IMR-90 (cell line): ENCODE measurements around the gene SVOPL. TPM values are rescaled to one million over a fixed set of nuclear protein-coding genes. Genes with fewer than 3 reads are reported as not detected.

Experiments
- ATAC-seq: fragments of 200-7000 bp; cut with Tn5 transposase; 2 replicates; pipeline ENCODE4 v1.9.1; 2020; ENCODE audit warnings: low read depth, mild to moderate bottlenecking, moderate library complexity
- BruUV-seq: library from RNA; stranded (reverse); fragments of 400-500 nt; replicated peaks from 2 replicates; lab custom pipeline; 2021; lab: Mats Ljungman, UMichigan
- CTCF ChIA-PET: fragments of 300-600 bp; formaldehyde crosslinking; extraction: SDS; loops from one replicate; lab custom pipeline; 2021; ENCODE audit warnings: antibody characterized with exemption; lab: Yijun Ruan, JAX
- POLR2A ChIA-PET: fragments of 300-600 bp; sonication (Branson Sonifier 250); formaldehyde crosslinking; loops from one replicate; lab custom pipeline; 2022; ENCODE audit warnings: antibody characterized with exemption; ENCODE audit not compliant: unreplicated experiment; lab: Charles Lee
- DNase-seq: peaks from one replicate; pipeline ENCODE4 v3.0.0; 2013
- H2AFZ ChIP-seq: replicated peaks from 2 replicates; pipeline ENCODE3; 2013; ENCODE audit warnings: low read length, mild to moderate bottlenecking; ENCODE audit not compliant: poor library complexity
- H2AK5ac ChIP-seq: 2 replicates; pipeline ENCODE4 v1.6.1; 2013; ENCODE audit warnings: low read depth, low read length, inconsistent platforms
- H2AK9ac ChIP-seq: replicated peaks from 2 replicates; pipeline ENCODE3; 2013; ENCODE audit warnings: mild to moderate bottlenecking, low read depth, low read length, moderate library complexity; ENCODE audit not compliant: poor library complexity
- H2BK120ac ChIP-seq: 2 replicates; pipeline ENCODE4 v1.6.1; 2013; ENCODE audit warnings: low read depth, low read length, inconsistent platforms
- H2BK15ac ChIP-seq: 3 replicates; pipeline ENCODE4 v1.6.1; 2013; ENCODE audit warnings: low read depth, low read length, inconsistent platforms
- H2BK20ac ChIP-seq: 2 replicates; pipeline ENCODE4 v1.6.1; 2013; ENCODE audit warnings: low read depth, mild to moderate bottlenecking, inconsistent platforms, low read length, moderate library complexity
- H2BK5ac ChIP-seq: 2 replicates; pipeline ENCODE4 v1.6.1; 2013; ENCODE audit warnings: mild to moderate bottlenecking, low read depth, low read length, inconsistent platforms; ENCODE audit not compliant: poor library complexity, severe bottlenecking
- H3K14ac ChIP-seq: replicated peaks from 2 replicates; pipeline ENCODE4 v1.6.1; 2013; ENCODE audit warnings: low read depth, low read length, inconsistent platforms
- H3K18ac ChIP-seq: 2 replicates; pipeline ENCODE4 v1.6.1; 2013; ENCODE audit warnings: low read depth, low read length, control low read depth
- H3K23ac ChIP-seq: 2 replicates; pipeline ENCODE4 v1.6.1; 2013; ENCODE audit warnings: low read depth, low read length, inconsistent platforms
- H3K27ac ChIP-seq: 2 replicates; pipeline ENCODE4 v1.5.1; 2013; ENCODE audit warnings: mild to moderate bottlenecking, control low read depth, low read length; ENCODE audit not compliant: insufficient read depth
- H3K27me3 ChIP-seq: 2 replicates; pipeline ENCODE4 v1.6.1; 2013; ENCODE audit warnings: low read length; ENCODE audit not compliant: control insufficient read depth, insufficient read depth
- H3K36me3 ChIP-seq: 2 replicates; pipeline ENCODE4 v1.6.1; 2013; ENCODE audit warnings: low read length, mixed read lengths; ENCODE audit not compliant: control insufficient read depth, insufficient read depth
- H3K4ac ChIP-seq: 2 replicates; pipeline ENCODE4 v1.6.1; 2013; ENCODE audit warnings: low read depth, low read length, inconsistent platforms
- H3K4me1 ChIP-seq: 2 replicates; pipeline ENCODE4 v1.6.1; 2013; ENCODE audit warnings: low read length, mixed read lengths; ENCODE audit not compliant: control insufficient read depth, insufficient read depth
- H3K4me2 ChIP-seq: 2 replicates; pipeline ENCODE4 v1.6.1; 2013; ENCODE audit warnings: low read depth, mild to moderate bottlenecking, control low read depth, low read length, moderate library complexity
- H3K4me3 ChIP-seq: 2 replicates; pipeline ENCODE4 v1.5.1; 2013; ENCODE audit warnings: low read depth, mild to moderate bottlenecking, control low read depth, low read length, moderate library complexity; ENCODE audit not compliant: insufficient read depth
- H3K56ac ChIP-seq: 2 replicates; pipeline ENCODE4 v1.6.1; 2013; ENCODE audit warnings: low read length, inconsistent platforms; ENCODE audit not compliant: insufficient read depth; ENCODE audit errors: extremely low read depth
- H3K79me1 ChIP-seq, 2 experiments: 2 replicates each; pipeline ENCODE4 v1.6.1; 2013; ENCODE audit warnings: low read length in 2 of 2, inconsistent platforms in 1 of 2, low read depth in 1 of 2
- H3K9ac ChIP-seq: 2 replicates; pipeline ENCODE4 v1.6.1; 2013; ENCODE audit warnings: low read depth, low read length, control low read depth
- H3K9me1 ChIP-seq: 2 replicates; pipeline ENCODE4 v1.6.1; 2013; ENCODE audit warnings: low read length, inconsistent platforms; ENCODE audit not compliant: insufficient read depth
- H3K9me3 ChIP-seq: 2 replicates; pipeline ENCODE4 v1.6.1; 2013; ENCODE audit warnings: low read length; ENCODE audit not compliant: control insufficient read depth, insufficient read depth
- H4K20me1 ChIP-seq: 2 replicates; pipeline ENCODE4 v1.6.1; 2013; ENCODE audit warnings: low read length, inconsistent platforms; ENCODE audit not compliant: insufficient read depth
- H4K5ac ChIP-seq: 2 replicates; pipeline ENCODE4 v1.6.1; 2013; ENCODE audit warnings: mild to moderate bottlenecking, low read depth, low read length, control low read depth
- H4K8ac ChIP-seq, 2 experiments: 2 replicates each; pipeline ENCODE4 v1.6.1; 2013; ENCODE audit warnings: low read depth in 2 of 2, low read length in 2 of 2, control low read depth in 1 of 2, inconsistent platforms in 1 of 2
- H4K91ac ChIP-seq: 2 replicates; pipeline ENCODE4 v1.6.1; 2013; ENCODE audit warnings: low read depth, low read length, inconsistent platforms; ENCODE audit not compliant: insufficient read depth
- BHLHE40 ChIP-seq: fragments of 150-350 bp; IDR thresholded peaks from 2 replicates; pipeline ENCODE4 v1.6.1; 2016; ENCODE audit warnings: mild to moderate bottlenecking, low read depth, low read length
- CEBPB ChIP-seq: IDR thresholded peaks from 2 replicates; pipeline ENCODE4 v1.6.1; 2012; ENCODE audit warnings: low read depth, low read length, improper control_type of control experiment
- CHD1 ChIP-seq: IDR thresholded peaks from 2 replicates; pipeline ENCODE4 v1.6.1; 2012; ENCODE audit warnings: low read depth, low read length, improper control_type of control experiment
- CTCF ChIP-seq: conservative IDR thresholded peaks from 2 replicates; pipeline ENCODE4 v1.5.1; 2012; ENCODE audit warnings: mild to moderate bottlenecking, low read depth, low read length, improper control_type of control experiment
- ELK1 ChIP-seq: fragments of 150-350 bp; IDR thresholded peaks from 2 replicates; pipeline ENCODE4 v1.6.1; 2016; ENCODE audit warnings: low read depth, mild to moderate bottlenecking, low read length, moderate library complexity, borderline replicate concordance
- FOS ChIP-seq: fragments of 150-350 bp; IDR thresholded peaks from 2 replicates; pipeline ENCODE4 v1.6.1; 2016; ENCODE audit warnings: low read depth, low read length
- MAFK ChIP-seq: IDR thresholded peaks from 2 replicates; pipeline ENCODE4 v1.6.1; 2012; ENCODE audit warnings: low read depth, low read length, improper control_type of control experiment
- MAZ ChIP-seq: IDR thresholded peaks from 2 replicates; pipeline ENCODE4 v1.6.1; 2012; ENCODE audit warnings: low read depth, mild to moderate bottlenecking, low read length, improper control_type of control experiment, moderate library complexity, borderline replicate concordance
- MXI1 ChIP-seq: IDR thresholded peaks from 2 replicates; pipeline ENCODE4 v1.6.1; 2012; ENCODE audit warnings: low read depth, mild to moderate bottlenecking, low read length, moderate library complexity, borderline replicate concordance
- NFE2L2 ChIP-seq: fragments of 150-350 bp; IDR thresholded peaks from 2 replicates; pipeline ENCODE4 v1.6.1; 2016; ENCODE audit warnings: low read depth, mild to moderate bottlenecking, low read length
- POLR2A ChIP-seq: IDR thresholded peaks from 2 replicates; pipeline ENCODE4 v1.6.1; 2012; ENCODE audit warnings: mild to moderate bottlenecking, low read depth, low read length
- RAD21 ChIP-seq: IDR thresholded peaks from 2 replicates; pipeline ENCODE4 v1.6.1; 2012; ENCODE audit warnings: low read length, improper control_type of control experiment
- RCOR1 ChIP-seq: IDR thresholded peaks from 2 replicates; pipeline ENCODE4 v1.6.1; 2012; ENCODE audit warnings: mild to moderate bottlenecking, low read length, improper control_type of control experiment; ENCODE audit not compliant: insufficient replicate concordance
- RFX5 ChIP-seq: IDR thresholded peaks from 2 replicates; pipeline ENCODE4 v1.8.0; 2012; ENCODE audit warnings: low read depth, mild to moderate bottlenecking, low read length, moderate library complexity
- SMC3 ChIP-seq: fragments of 150-350 bp; IDR thresholded peaks from 2 replicates; pipeline ENCODE4 v1.6.1; 2016; ENCODE audit warnings: low read depth, mild to moderate bottlenecking, antibody characterized with exemption, low read length, moderate library complexity
- WGBS, 2 experiments: methylation state at CpG; one replicate each; pipeline versions ENCODE4 v1.1.5 to v1.1.7; 2013; ENCODE audit warnings: missing lambda C conversion rate in 2 of 2; ENCODE audit not compliant: insufficient read length in 1 of 2; ENCODE audit errors: extremely low coverage in 2 of 2; 5-methylcytosine and 5-hydroxymethylcytosine counted together
- dilution Hi-C: fragments of 300-500 bp; cut with HindIII; formaldehyde crosslinking; loops from one replicate; pipeline ENCODE4 v1.14.3; 2018; ENCODE audit warnings: low sequenced_read_pairs; ENCODE audit not compliant: unreplicated experiment
- in situ Hi-C: fragments of 300-500 bp; cut with MboI; formaldehyde crosslinking; loops from 3 replicates; pipeline ENCODE4 v1.14.3; 2019; ENCODE audit warnings: low sequenced_read_pairs, inconsistent platforms, mixed read lengths
- intact Hi-C: fragments of 100-400 bp; cut with micrococcal nuclease; formaldehyde crosslinking; loops from 2 replicates; pipeline ENCODE4 v1.10.0; 2022
- polyA plus RNA-seq, 3 experiments: library from polyadenylated mRNA; depleted of rRNA; stranded (reverse); fragments of >200 nt; gene quantifications; 2 replicates each; pipeline ENCODE4 v1.2.3, GENCODE V29; 2012; ENCODE audit warnings: low replicate concordance in 1 of 3
- total RNA-seq: library from RNA; depleted of rRNA; stranded (reverse); fragments of >200 nt; gene quantifications from 2 replicates; pipeline ENCODE4 v1.2.3, GENCODE V29; 2012
- TF ChIP-seq, protein P1 (sequence below): fragments of 150-350 bp; IDR thresholded peaks from 2 replicates; pipeline ENCODE4 v1.6.1; 2017; ENCODE audit warnings: mild to moderate bottlenecking, antibody characterized with exemption, low read length, low read depth

Gene SVOPL
- total and polyA plus RNA-seq, 2 of the 4 experiments (the other 2 are of a cell fraction): not detected

DNA sequence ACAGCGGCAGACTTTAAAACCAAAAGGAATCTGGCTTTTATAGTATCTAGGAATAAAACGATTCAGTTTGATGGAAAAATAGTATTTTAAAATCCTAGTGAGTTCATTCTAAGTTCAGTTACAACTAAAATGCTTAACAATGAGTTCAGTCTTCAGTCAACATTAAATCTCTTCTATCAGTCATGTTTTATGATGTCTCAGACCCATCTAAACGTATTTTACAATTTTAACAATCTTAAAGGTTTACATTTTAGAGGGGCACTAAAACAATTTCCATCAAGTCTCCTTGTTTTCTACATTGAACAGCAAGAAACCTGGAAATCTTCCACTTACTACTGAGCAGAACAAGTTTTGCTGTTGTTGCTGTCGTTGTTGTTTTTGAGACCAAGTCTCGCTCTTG, 10.0 kb downstream of the SVOPL start:
- Histone ChIP-seq H2AK5ac (no peak overlapping the region), H3K4ac (no peak overlapping the region), H3K4me3 (no peak overlapping the region), H2AFZ (no peak overlapping the region), H3K56ac (no peak overlapping the region), H3K27ac (no peak overlapping the region), H4K20me1 (no peaks in the 10 kb centered on the region), H3K4me1 (no peaks in the 10 kb centered on the region), H3K9me1 (no peaks in the 10 kb centered on the region), H3K4me2 (no peak overlapping the region), H2BK120ac (no peak overlapping the region), H3K14ac (no peak overlapping the region), H4K91ac (no peak overlapping the region), H3K9ac (no peak overlapping the region), H2AK9ac (no peak overlapping the region), H3K27me3 (no peaks in the 10 kb centered on the region), H3K18ac (no peak overlapping the region), H2BK5ac (no peak overlapping the region), H3K9me3 (peaks cover 4% of the 10 kb centered on the region; the same call in 1 of the 2 replicates), H3K36me3 (no peaks in the 10 kb centered on the region), H2BK15ac (no peak overlapping the region), H3K23ac (no peak overlapping the region), H4K8ac (no peak overlapping the region), H2BK20ac (no peak overlapping the region), H3K79me1 (no peaks in the 10 kb centered on the region), H4K5ac (no peak overlapping the region)
- intact Hi-C loops: no loop called here
- WGBS, 2 experiments: 70% methylated on average over 2 of the region's 5 CpGs; no CpG with 5 or more reads in 1 of the 2 experiments
- POLR2A ChIA-PET: no interaction called here
- no TSS peak for BruUV-seq
- DNase-seq (no peak), ATAC-seq (no peak)
- in situ Hi-C loops: no loop called here
- CTCF ChIA-PET: no interaction called here
- dilution Hi-C loops: no loop called here
- TF ChIP-seq RAD21 (no peak), MAZ (no peak), FOS (no peak), NFE2L2 (no peak), MXI1 (no peak), POLR2A (no peak), CHD1 (no peak), CEBPB (no peak), BHLHE40 (no peak), MAFK (no peak), SMC3 (no peak), ELK1 (no peak), RCOR1 (no peak), RFX5 (no peak), CTCF (no peak)
- TF ChIP-seq, protein P1, sequence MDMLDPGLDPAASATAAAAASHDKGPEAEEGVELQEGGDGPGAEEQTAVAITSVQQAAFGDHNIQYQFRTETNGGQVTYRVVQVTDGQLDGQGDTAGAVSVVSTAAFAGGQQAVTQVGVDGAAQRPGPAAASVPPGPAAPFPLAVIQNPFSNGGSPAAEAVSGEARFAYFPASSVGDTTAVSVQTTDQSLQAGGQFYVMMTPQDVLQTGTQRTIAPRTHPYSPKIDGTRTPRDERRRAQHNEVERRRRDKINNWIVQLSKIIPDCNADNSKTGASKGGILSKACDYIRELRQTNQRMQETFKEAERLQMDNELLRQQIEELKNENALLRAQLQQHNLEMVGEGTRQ: no peak
